H9 (cell line): ENCODE measurements around the gene MAGI1. TPM values are rescaled to one million over a fixed set of nuclear protein-coding genes. Genes with fewer than 3 reads are reported as not detected.

Experiments used
- DNase-seq: peaks from one replicate; pipeline ENCODE4 v3.0.0-alpha.2; 2017
- H2AFZ ChIP-seq: one replicate; pipeline ENCODE4 v1.6.1; 2013; ENCODE audit warnings: mild to moderate bottlenecking, low read length, control low read depth, moderate library complexity
- H2AK5ac ChIP-seq: 2 replicates; pipeline ENCODE4 v1.6.1; 2013; ENCODE audit warnings: low read length, control low read depth, mixed read lengths; ENCODE audit not compliant: insufficient read length
- H2BK120ac ChIP-seq: one replicate; pipeline ENCODE4 v1.6.1; 2013; ENCODE audit warnings: low read depth, mild to moderate bottlenecking, low read length, control low read depth, inconsistent platforms; ENCODE audit not compliant: poor library complexity, severe bottlenecking
- H2BK12ac ChIP-seq: 2 replicates; pipeline ENCODE4 v1.6.1; 2013; ENCODE audit warnings: low read length, control low read depth, mixed read lengths, low read depth; ENCODE audit not compliant: insufficient read length
- H2BK15ac ChIP-seq: 2 replicates; pipeline ENCODE4 v1.6.1; 2013; ENCODE audit warnings: low read depth, low read length, control low read depth
- H2BK20ac ChIP-seq: one replicate; pipeline ENCODE4 v1.6.1; 2013; ENCODE audit warnings: low read depth, mild to moderate bottlenecking, low read length, control low read depth, inconsistent platforms; ENCODE audit not compliant: poor library complexity, severe bottlenecking
- H2BK5ac ChIP-seq: 2 replicates; pipeline ENCODE4 v1.6.1; 2013; ENCODE audit warnings: low read length, control low read depth, mixed read lengths; ENCODE audit not compliant: insufficient read length
- H3K14ac ChIP-seq: 2 replicates; pipeline ENCODE4 v1.6.1; 2013; ENCODE audit warnings: low read length, control low read depth; ENCODE audit not compliant: insufficient read depth
- H3K18ac ChIP-seq: 2 replicates; pipeline ENCODE4 v1.6.1; 2013; ENCODE audit warnings: low read depth, mild to moderate bottlenecking, mixed read lengths, low read length, control low read depth; ENCODE audit not compliant: insufficient read length
- H3K23ac ChIP-seq: 2 replicates; pipeline ENCODE4 v1.6.1; 2013; ENCODE audit warnings: low read length, control low read depth, mixed read lengths, low read depth; ENCODE audit not compliant: insufficient read length
- H3K23me2 ChIP-seq: 2 replicates; pipeline ENCODE4 v1.6.1; 2013; ENCODE audit warnings: low read depth, mild to moderate bottlenecking, mixed read lengths, low read length, control low read depth; ENCODE audit not compliant: insufficient read length, poor library complexity, severe bottlenecking
- H3K27ac ChIP-seq: 2 replicates; pipeline ENCODE4 v1.5.1; 2013; ENCODE audit warnings: low read length, control low read depth, mixed read lengths, low read depth; ENCODE audit not compliant: insufficient read length
- H3K27me3 ChIP-seq: 2 replicates; pipeline ENCODE4 v1.6.1; 2013; ENCODE audit warnings: low read length, control low read depth, inconsistent platforms; ENCODE audit not compliant: insufficient read depth
- H3K4ac ChIP-seq: 2 replicates; pipeline ENCODE4 v1.6.1; 2013; ENCODE audit warnings: low read depth, mild to moderate bottlenecking, control low read depth, inconsistent platforms, low read length, moderate library complexity
- H3K4me1 ChIP-seq: 2 replicates; pipeline ENCODE4 v1.6.1; 2013; ENCODE audit warnings: low read length, control low read depth, inconsistent platforms; ENCODE audit not compliant: insufficient read depth
- H3K4me2 ChIP-seq: 2 replicates; pipeline ENCODE4 v1.6.1; 2013; ENCODE audit warnings: low read length, control low read depth, mixed read lengths; ENCODE audit not compliant: insufficient read length, insufficient read depth
- H3K56ac ChIP-seq: 2 replicates; pipeline ENCODE4 v1.6.1; 2013; ENCODE audit warnings: low read depth, mild to moderate bottlenecking, mixed read lengths, low read length, control low read depth; ENCODE audit not compliant: insufficient read length
- H3K79me1 ChIP-seq: 2 replicates; pipeline ENCODE4 v1.6.1; 2013; ENCODE audit warnings: low read depth, mild to moderate bottlenecking, moderate library complexity, low read length, control low read depth, inconsistent platforms; ENCODE audit not compliant: insufficient read depth, poor library complexity, severe bottlenecking
- H3K79me2 ChIP-seq: 2 replicates; pipeline ENCODE4 v1.6.1; 2013; ENCODE audit warnings: low read length, control low read depth, inconsistent platforms; ENCODE audit not compliant: insufficient read depth
- H3K9ac ChIP-seq: 2 replicates; pipeline ENCODE4 v1.6.1; 2013; ENCODE audit warnings: low read length, control low read depth, mixed read lengths; ENCODE audit not compliant: insufficient read length; ENCODE audit errors: extremely low read depth
- H3K9me3 ChIP-seq: one replicate; pipeline ENCODE4 v1.6.1; 2013; ENCODE audit warnings: low read depth, low read length, inconsistent platforms; ENCODE audit not compliant: control insufficient read depth
- H3T11ph ChIP-seq: one replicate; pipeline ENCODE4 v1.6.1; 2013; ENCODE audit warnings: mild to moderate bottlenecking, low read length, control low read depth, inconsistent platforms
- H4K20me1 ChIP-seq: one replicate; pipeline ENCODE4 v1.6.1; 2013; ENCODE audit not compliant: control insufficient read depth, insufficient read length, insufficient read depth
- H4K5ac ChIP-seq: 2 replicates; pipeline ENCODE4 v1.6.1; 2013; ENCODE audit warnings: low read depth, mild to moderate bottlenecking, mixed read lengths, low read length, control low read depth; ENCODE audit not compliant: insufficient read length
- H4K8ac ChIP-seq: replicated peaks from 2 replicates; pipeline ENCODE4 v1.6.1; 2013; ENCODE audit warnings: low read length, control low read depth, mixed read lengths, low read depth; ENCODE audit not compliant: insufficient read length
- H4K91ac ChIP-seq: 2 replicates; pipeline ENCODE4 v1.6.1; 2013; ENCODE audit warnings: low read depth, mild to moderate bottlenecking, moderate library complexity, mixed read lengths, low read length, control low read depth; ENCODE audit not compliant: insufficient read length
- H3K27ac Mint-ChIP-seq, 3 experiments: 2 replicates in 2 of 3; 3 replicates in 1 of 3; pipeline ENCODE4 v1.8.0; 2020 to 2021; ENCODE audit warnings: mixed read lengths in 3 of 3, mild to moderate bottlenecking in 1 of 3, moderate library complexity in 1 of 3
- H3K27me3 Mint-ChIP-seq: 2 replicates; pipeline ENCODE4 v1.8.0; 2021; ENCODE audit warnings: low read depth, mild to moderate bottlenecking, moderate library complexity, mixed read lengths
- H3K36me3 Mint-ChIP-seq, 3 experiments: 2 replicates in 2 of 3; 3 replicates in 1 of 3; pipeline ENCODE4 v1.8.0; 2020 to 2021; ENCODE audit warnings: low read depth in 3 of 3, mixed read lengths in 3 of 3; ENCODE audit not compliant: insufficient read depth in 1 of 3
- H3K4me1 Mint-ChIP-seq, 2 experiments: 2 replicates each; pipeline ENCODE4 v1.8.0; 2020; ENCODE audit warnings: mixed read lengths in 2 of 2
- H3K4me3 Mint-ChIP-seq, 2 experiments: 2 replicates in 1 of 2; 3 replicates in 1 of 2; pipeline ENCODE4 v1.8.0; 2020 to 2021; ENCODE audit warnings: mild to moderate bottlenecking in 2 of 2, mixed read lengths in 2 of 2, moderate library complexity in 1 of 2
- H3K9me3 Mint-ChIP-seq, 2 experiments: 2 replicates in 1 of 2; 3 replicates in 1 of 2; pipeline ENCODE4 v1.8.0; 2020; ENCODE audit warnings: mild to moderate bottlenecking in 2 of 2, mixed read lengths in 2 of 2, moderate library complexity in 1 of 2
- CTCF ChIP-seq: fragments of 200-600 bp; sonication (generic); conservative IDR thresholded peaks from 3 replicates; pipeline ENCODE4 v1.8.0; 2021; ENCODE audit warnings: antibody characterized with exemption, mild to moderate bottlenecking
- WGBS: extraction: QIAGEN DNeasy Blood & Tissue Kit; methylation state at CpG from one replicate; pipeline ENCODE4 v1.1.7; 2013; ENCODE audit warnings: missing lambda C conversion rate, low lambda C conversion rate, mixed read lengths; ENCODE audit not compliant: insufficient read length; ENCODE audit errors: extremely low coverage; 5-methylcytosine and 5-hydroxymethylcytosine counted together
- total RNA-seq: library from RNA; stranded (reverse); gene quantifications from 2 replicates; pipeline ENCODE4 v1.2.1, GENCODE V29; 2021

Gene MAGI1
- total RNA-seq, 1 experiment from 2014 or later = 65.7 TPM

- H2BK5ac ChIP-seq = no peak overlapping the region
- Mint-ChIP-seq H3K36me3 (peaks cover 0 to 4% (median 0%) of the 10 kb centered on the region in 3 experiments; a peak in 1 of 7 replicates), H3K4me3 (peak overlapping the region in 1 of 2 experiments; percentile 30; a peak in 1 of 5 replicates), H3K4me1 (peaks cover 20 to 28% of the 10 kb centered on the region in 2 experiments), H3K27me3 (no peaks in the 10 kb centered on the region; the same call in 1 of the 2 replicates), H3K9me3 (no peaks in the 10 kb centered on the region), H3K27ac (peak overlapping the region in 1 of 3 experiments; percentile 62; a peak in 1 of 7 replicates)
- H3K9ac ChIP-seq = no peak overlapping the region
- H4K8ac ChIP-seq = no peak overlapping the region
- no peak overlapping the region for H3K4me2 ChIP-seq
- no peaks in the 10 kb centered on the region for H3K4me1 ChIP-seq
- no peak overlapping the region for H4K91ac ChIP-seq
- TF ChIP-seq CTCF = no peak
- no peaks in the 10 kb centered on the region for H3K9me3 ChIP-seq
- no peak overlapping the region for H2BK12ac ChIP-seq
- H3K27ac ChIP-seq = no peak overlapping the region
- WGBS = no CpG with 5 or more reads among the region's 1 CpG
- H3K18ac ChIP-seq = no peak overlapping the region
- no peaks in the 10 kb centered on the region for H3K27me3 ChIP-seq
- no peak overlapping the region for H2BK20ac ChIP-seq
- no peak overlapping the region for H3K14ac ChIP-seq
- H4K5ac ChIP-seq = no peak overlapping the region
- no peak overlapping the region for H3K23ac ChIP-seq
- H2BK120ac ChIP-seq = no peak overlapping the region
- H4K20me1 ChIP-seq = no peaks in the 10 kb centered on the region
- H2AFZ ChIP-seq = no peak overlapping the region
- H3T11ph ChIP-seq = no peak overlapping the region
- DNase-seq = no peak
- peaks cover 33% of the 10 kb centered on the region for H3K23me2 ChIP-seq
- H3K79me1 ChIP-seq = no peaks in the 10 kb centered on the region
- H3K56ac ChIP-seq = no peak overlapping the region
- H3K4ac ChIP-seq = no peak overlapping the region
- H2AK5ac ChIP-seq = no peak overlapping the region
- no peaks in the 10 kb centered on the region; the same call in 1 of the 2 replicates for H3K79me2 ChIP-seq
- no peak overlapping the region for H2BK15ac ChIP-seq
These were observed 2.4 kb upstream of the MAGI1 start for GRCh38 chr3:66041116-66041515.
